RWPE1 (cell line): ENCODE measurements around the gene SIGLEC11.
"Not testable (repeated sequence)": the region's sequence is repeated elsewhere in the genome, so short reads cannot be mapped to it uniquely, and the experiment has no call there.

Experiments
- CTCF ChIA-PET: fragments of 350-600 bp; sonication (Branson Sonifier 250); formaldehyde crosslinking; extraction: SDS; loops from one replicate; lab custom pipeline; 2021; lab: Yijun Ruan, JAX
- POLR2A ChIA-PET: fragments of 400-600 bp; formaldehyde crosslinking; extraction: SDS; loops from one replicate; lab custom pipeline; 2020; ENCODE audit warnings: antibody characterized with exemption; ENCODE audit not compliant: low non-redundant PET; lab: Yijun Ruan, JAX
- DNase-seq: peaks from one replicate; pipeline ENCODE4 v3.0.0; 2012; ENCODE audit warnings: low spot score
- H3K27ac ChIP-seq: fragments of 450-650 bp; 2 replicates; pipeline ENCODE4 v1.5.1; 2017
- TF ChIP-seq, protein P1 (sequence below): fragments of 450-650 bp; conservative IDR thresholded peaks from 2 replicates; pipeline ENCODE4 v1.5.1; 2017; ENCODE audit warnings: low read depth, mild to moderate bottlenecking

The SIGLEC11 gene

DNA sequence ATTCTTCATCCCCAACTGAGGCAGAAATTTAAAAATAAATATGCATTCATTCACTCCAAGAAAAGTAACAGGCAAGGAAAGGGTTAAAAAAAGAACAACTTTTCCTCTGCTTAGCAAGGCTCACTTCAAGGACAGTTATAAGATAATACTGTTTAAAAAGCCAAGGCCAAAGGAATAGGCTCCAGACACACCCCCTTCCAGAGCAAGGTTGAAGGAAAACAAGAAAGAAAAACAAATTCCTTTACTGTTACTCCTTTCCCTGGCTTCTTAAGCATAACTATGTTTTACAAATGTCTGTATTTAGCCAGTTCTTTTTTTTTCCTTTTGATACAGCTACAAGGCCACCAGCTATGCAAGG is 8.5 kb downstream of the SIGLEC11 start:
- H3K27ac ChIP-seq: no peak overlapping the region
- TF ChIP-seq, protein P1, sequence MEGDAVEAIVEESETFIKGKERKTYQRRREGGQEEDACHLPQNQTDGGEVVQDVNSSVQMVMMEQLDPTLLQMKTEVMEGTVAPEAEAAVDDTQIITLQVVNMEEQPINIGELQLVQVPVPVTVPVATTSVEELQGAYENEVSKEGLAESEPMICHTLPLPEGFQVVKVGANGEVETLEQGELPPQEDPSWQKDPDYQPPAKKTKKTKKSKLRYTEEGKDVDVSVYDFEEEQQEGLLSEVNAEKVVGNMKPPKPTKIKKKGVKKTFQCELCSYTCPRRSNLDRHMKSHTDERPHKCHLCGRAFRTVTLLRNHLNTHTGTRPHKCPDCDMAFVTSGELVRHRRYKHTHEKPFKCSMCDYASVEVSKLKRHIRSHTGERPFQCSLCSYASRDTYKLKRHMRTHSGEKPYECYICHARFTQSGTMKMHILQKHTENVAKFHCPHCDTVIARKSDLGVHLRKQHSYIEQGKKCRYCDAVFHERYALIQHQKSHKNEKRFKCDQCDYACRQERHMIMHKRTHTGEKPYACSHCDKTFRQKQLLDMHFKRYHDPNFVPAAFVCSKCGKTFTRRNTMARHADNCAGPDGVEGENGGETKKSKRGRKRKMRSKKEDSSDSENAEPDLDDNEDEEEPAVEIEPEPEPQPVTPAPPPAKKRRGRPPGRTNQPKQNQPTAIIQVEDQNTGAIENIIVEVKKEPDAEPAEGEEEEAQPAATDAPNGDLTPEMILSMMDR: no peak
- POLR2A ChIA-PET: no interaction called here
- no peak for DNase-seq
- CTCF ChIA-PET: no interaction called here

DNA sequence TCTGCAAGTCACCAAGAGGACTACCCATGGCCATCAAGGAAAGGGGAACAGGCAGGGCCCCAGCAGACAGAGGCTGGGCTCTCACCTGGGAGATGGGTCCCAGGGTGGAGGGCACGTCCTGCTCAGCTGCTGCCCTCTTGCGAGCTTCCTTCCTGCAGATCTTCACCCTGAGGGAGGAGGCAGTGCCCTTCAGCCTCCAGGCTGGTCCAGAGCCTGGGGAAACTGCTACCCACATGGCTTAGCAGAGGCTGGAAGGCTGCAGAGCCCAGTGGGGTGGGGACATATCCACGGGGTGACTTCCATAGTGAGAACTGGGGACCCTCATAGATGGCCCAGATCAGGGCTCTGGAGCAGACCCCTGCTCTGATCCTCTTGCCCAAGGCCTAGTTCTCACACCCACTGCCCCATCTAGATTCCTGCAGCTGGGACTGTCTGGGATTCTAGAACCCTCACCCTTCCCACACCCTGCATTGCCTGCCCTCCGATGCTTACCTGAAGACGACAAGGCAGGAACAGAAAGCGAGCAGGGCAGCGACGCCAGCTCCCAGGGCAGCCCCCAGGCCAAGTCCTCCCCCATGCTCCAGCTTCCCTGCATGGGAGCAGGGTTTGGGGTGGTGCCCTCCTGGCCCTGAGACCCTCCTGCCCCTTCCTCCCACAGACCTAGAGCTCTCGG is 9.0 kb downstream of the SIGLEC11 start:
- no peak for DNase-seq
- no peak overlapping the region for H3K27ac ChIP-seq
- TF ChIP-seq, protein P1: no peak
- ChIA-PET POLR2A (no interaction called here), CTCF (no interaction called here)

DNA sequence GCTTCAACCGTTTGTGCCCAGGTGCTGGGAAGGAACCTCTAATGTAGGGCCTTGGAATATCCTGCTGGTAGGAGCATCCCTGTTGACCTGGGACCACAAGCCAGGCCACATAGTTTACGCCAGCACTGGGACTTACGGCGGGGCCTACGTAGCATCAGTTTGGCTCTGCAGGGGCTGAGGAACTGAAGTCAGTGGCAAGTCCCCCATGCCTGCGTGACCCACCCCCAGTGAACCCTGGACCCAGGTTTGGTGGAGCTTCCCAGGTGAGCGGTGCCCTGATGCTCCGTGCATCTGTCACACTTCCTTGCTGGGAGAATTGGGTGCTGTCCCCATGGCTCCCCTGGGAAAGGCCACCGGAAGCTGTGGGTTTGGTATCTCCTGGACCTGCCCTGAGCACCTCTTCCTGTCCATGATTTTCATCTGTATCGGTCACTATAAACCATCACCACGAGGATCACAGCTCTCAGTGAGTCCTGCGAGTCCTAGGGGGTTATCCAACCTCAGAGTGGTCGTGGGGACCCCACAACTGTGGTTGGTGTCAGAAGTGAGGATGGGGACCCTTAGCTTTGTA is 9.9 kb downstream of the SIGLEC11 start:
- CTCF ChIA-PET: interaction anchor here (0.8 kb wide), 1 partner anchor 14 kb away, joined by 3 read pairs; no protein-coding TSS in a partner anchor

DNA sequence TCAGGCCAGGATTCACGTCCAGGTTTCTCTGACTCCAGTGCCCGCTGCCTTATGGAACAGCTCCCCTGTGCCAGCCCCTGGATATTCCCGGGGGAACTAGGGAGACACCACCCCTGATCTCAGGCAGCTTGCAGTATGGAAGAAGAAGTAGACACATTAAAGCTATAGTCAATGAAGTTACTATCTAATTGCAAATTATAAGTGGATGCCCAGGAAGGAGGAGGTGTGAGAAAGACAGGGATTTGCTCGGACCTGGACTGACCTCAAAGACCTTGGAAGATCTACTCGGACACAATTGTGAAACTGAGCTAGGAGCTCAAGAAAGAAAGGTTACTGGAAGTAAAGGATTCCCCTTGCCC is 10.4 kb downstream of the SIGLEC11 start:
- no peak overlapping the region for H3K27ac ChIP-seq
- no peak for DNase-seq
- ChIA-PET POLR2A (no interaction called here), CTCF (interaction anchor here (0.8 kb wide), 1 partner anchor 13 kb away, joined by 3 read pairs; no protein-coding TSS in a partner anchor)
- TF ChIP-seq, protein P1: no peak

More for the DNA sequence above, 9.9 kb downstream of the SIGLEC11 start:
- H3K27ac ChIP-seq: no peak overlapping the region
- TF ChIP-seq, protein P1: no peak
- POLR2A ChIA-PET: no interaction called here
- no peak for DNase-seq

DNA sequence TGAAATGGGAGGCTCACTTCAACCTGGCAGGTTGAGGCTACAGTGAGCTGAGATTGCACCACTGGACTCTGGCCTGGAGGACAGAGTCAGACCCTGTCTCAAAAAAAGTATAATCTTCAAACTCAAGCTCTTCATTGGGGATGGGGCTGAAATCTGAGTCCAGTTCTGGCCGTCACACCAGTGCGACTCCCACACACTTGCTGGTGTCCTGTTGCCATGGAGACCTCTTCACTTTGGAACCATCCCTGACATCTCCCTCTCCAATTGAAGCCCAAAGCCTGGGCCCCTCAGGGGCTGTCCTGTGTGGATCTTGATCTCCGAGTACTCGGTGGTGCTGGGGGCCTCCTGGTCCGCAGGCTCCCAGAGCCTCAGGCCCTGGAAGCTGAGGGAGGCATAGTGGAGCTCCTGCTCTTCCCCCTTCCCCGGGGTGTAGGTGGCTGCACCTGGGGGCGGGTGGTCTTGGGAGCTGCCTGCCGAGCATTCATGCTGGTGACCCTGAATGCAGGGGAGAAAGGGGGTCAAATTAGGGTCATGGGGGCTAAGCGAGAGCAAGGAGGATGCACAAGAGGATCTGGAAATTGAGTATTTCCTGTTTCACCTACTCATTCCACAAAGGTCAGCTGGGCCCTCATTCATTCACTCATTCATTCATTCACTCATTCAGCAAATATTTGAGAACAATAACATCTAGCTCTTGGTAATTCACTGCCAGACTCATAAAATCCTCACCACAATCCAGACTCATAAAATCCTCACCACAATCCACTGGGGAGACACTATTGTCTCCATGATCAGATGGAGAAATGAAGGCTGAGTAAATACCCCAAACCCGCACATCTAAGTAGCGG is 11.0 kb downstream of the SIGLEC11 start:
- no peak for DNase-seq
- TF ChIP-seq, protein P1: no peak
- CTCF ChIA-PET: interaction anchor here (1.7 kb wide), 1 partner anchor 13 kb away, joined by 10 read pairs; no protein-coding TSS in a partner anchor
- POLR2A ChIA-PET: no interaction called here
- H3K27ac ChIP-seq: no peak overlapping the region

DNA sequence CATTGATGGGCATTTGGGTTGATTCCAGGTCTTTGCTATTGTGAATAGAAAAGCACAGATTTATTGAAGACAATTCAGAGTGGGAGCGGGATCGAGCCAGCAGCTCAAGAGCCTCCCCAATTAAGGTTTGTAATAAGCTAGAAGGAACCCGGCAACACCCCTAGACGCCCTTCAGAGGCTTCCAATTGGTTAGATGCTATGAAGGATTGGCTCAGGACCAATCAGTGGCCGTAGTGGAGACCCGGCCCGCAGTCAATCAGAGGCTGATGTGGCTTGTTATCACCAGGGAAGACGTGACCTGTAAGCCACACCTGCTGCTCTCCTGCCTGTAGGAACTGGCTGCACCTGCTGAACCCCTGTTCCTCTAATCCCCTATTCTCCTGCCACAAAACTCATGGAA is 14.6 kb downstream of the SIGLEC11 start:
- TF ChIP-seq, protein P1: no peak
- ChIA-PET POLR2A (no interaction called here), CTCF (interaction anchor here (0.7 kb wide), 2 partner anchors 192 to 312 kb away, joined by 3 to 4 read pairs; no protein-coding TSS in a partner anchor)
- DNase-seq: no peak
- H3K27ac ChIP-seq: no peak overlapping the region

DNA sequence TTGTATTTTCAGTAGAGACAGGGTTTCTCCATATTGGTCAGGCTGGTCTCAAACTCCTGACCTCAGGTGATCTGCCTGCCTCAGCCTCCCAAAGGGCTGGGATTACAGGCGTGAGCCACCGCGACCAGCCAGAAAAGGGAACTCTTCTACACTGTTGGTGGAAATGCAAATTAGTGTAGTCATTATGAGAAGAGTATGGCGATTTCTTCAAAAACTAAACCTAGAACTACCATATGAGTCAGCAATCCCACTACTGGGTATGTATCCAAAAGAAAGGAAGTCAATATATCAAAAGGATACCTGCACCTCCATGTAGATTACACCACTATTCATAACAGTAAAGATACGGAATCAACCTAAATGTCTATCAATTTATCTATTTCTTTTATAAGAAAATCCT is 16.4 kb downstream of the SIGLEC11 start:
- CTCF ChIA-PET, POLR2A ChIA-PET, DNase-seq, H3K27ac ChIP-seq: not testable (repeated sequence)
